ENCODE results near the gene SLC27A5. TPM values are rescaled to one million over a fixed set of nuclear protein-coding genes. Genes with fewer than 3 reads are reported as not detected.

The SLC27A5 gene
- total and polyA plus RNA-seq, 9 of the 15 experiments (the other 6 are each of a cell fraction or from before 2014, with no cell fraction given): 42.2 to 318 (median 64.7) TPM

DNA sequence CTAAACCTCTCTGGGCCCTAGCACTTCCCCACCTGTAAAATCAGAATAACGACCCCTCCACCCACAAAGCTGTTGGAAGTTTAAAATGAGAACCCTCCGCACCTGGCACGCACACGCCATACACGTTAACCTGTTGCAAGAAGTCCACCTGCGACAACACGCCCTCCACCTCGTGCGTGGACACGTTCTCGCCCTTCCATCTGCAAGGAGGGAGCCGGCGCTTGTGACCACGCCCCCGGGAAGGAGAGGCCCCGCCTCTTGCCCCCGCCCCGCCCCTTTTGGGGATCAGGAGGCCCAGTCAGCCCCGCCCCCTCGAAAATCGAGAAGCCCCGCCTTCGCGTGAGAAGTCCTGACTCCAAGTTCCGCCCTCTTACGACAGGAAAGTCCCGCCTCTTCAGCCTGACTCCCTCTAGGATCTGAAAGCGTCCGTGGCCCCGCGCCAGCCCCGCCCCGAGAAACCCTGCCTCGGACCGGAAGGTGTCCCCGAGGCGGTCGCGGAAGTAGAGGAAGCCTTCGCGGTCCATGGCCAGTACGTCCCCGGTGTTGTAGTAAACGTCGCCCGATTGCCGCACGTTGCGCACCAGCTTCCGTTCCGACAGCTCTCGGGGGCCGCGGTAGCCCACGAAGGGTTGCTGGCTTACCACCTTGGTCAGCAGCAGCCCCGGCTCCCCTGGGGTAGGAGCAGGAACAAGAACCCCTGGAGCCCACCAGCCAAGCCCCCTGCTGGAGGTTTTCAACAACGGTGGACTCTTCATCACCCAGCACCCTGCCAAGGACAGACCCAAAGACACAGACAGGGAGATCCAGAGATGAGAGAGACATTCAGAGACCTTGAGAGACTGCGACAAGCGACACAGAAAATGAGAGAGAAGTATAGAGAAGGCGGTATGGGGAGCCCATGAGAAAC, 12.5 kb downstream of the SLC27A5 start (continued):
- no peak for TF ChIP-seq WHSC1 (IDR thresholded peaks at IDR 0.05; ENCODE audit: low read length)
- TF ChIP-seq POLR2AphosphoS5 (IDR thresholded peaks at IDR 0.05; ENCODE audit: control insufficient read depth, insufficient read depth, low read depth, low read length): peak; percentile 50
- peak; percentile 44; the same call in 1 of the 2 replicates for TF ChIP-seq ZFP1 (CRISPR knock-in tag; IDR thresholded peaks at IDR 0.05)
- TF ChIP-seq, protein P1, sequence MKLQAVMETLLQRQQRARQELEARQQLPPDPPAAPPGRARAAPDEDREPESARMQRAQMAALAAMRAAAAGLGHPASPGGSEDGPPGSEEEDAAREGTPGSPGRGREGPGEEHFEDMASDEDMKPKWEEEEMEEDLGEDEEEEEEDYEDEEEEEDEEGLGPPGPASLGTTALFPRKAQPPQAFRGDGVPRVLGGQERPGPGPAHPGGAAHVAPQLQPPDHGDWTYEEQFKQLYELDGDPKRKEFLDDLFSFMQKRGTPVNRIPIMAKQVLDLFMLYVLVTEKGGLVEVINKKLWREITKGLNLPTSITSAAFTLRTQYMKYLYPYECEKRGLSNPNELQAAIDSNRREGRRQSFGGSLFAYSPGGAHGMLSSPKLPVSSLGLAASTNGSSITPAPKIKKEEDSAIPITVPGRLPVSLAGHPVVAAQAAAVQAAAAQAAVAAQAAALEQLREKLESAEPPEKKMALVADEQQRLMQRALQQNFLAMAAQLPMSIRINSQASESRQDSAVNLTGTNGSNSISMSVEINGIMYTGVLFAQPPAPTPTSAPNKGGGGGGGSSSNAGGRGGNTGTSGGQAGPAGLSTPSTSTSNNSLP (IDR thresholded peaks at IDR 0.05; ENCODE audit: borderline replicate concordance, low read depth, low read length): no peak
- TF ChIP-seq, protein P2, sequence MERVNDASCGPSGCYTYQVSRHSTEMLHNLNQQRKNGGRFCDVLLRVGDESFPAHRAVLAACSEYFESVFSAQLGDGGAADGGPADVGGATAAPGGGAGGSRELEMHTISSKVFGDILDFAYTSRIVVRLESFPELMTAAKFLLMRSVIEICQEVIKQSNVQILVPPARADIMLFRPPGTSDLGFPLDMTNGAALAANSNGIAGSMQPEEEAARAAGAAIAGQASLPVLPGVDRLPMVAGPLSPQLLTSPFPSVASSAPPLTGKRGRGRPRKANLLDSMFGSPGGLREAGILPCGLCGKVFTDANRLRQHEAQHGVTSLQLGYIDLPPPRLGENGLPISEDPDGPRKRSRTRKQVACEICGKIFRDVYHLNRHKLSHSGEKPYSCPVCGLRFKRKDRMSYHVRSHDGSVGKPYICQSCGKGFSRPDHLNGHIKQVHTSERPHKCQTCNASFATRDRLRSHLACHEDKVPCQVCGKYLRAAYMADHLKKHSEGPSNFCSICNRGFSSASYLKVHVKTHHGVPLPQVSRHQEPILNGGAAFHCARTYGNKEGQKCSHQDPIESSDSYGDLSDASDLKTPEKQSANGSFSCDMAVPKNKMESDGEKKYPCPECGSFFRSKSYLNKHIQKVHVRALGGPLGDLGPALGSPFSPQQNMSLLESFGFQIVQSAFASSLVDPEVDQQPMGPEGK (CRISPR knock-in tag; IDR thresholded peaks at IDR 0.05; ENCODE audit: borderline replicate concordance): no peak
- no peak for TF ChIP-seq HNRNPUL1 (IDR thresholded peaks at IDR 0.05; ENCODE audit: low read length)
- TF ChIP-seq, protein P3, sequence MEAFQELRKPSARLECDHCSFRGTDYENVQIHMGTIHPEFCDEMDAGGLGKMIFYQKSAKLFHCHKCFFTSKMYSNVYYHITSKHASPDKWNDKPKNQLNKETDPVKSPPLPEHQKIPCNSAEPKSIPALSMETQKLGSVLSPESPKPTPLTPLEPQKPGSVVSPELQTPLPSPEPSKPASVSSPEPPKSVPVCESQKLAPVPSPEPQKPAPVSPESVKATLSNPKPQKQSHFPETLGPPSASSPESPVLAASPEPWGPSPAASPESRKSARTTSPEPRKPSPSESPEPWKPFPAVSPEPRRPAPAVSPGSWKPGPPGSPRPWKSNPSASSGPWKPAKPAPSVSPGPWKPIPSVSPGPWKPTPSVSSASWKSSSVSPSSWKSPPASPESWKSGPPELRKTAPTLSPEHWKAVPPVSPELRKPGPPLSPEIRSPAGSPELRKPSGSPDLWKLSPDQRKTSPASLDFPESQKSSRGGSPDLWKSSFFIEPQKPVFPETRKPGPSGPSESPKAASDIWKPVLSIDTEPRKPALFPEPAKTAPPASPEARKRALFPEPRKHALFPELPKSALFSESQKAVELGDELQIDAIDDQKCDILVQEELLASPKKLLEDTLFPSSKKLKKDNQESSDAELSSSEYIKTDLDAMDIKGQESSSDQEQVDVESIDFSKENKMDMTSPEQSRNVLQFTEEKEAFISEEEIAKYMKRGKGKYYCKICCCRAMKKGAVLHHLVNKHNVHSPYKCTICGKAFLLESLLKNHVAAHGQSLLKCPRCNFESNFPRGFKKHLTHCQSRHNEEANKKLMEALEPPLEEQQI (IDR thresholded peaks at IDR 0.05): no peak
- TF ChIP-seq, protein P4, sequence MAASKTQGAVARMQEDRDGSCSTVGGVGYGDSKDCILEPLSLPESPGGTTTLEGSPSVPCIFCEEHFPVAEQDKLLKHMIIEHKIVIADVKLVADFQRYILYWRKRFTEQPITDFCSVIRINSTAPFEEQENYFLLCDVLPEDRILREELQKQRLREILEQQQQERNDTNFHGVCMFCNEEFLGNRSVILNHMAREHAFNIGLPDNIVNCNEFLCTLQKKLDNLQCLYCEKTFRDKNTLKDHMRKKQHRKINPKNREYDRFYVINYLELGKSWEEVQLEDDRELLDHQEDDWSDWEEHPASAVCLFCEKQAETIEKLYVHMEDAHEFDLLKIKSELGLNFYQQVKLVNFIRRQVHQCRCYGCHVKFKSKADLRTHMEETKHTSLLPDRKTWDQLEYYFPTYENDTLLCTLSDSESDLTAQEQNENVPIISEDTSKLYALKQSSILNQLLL (CRISPR knock-in tag; IDR thresholded peaks at IDR 0.05; ENCODE audit: borderline replicate concordance): no peak
- TF ChIP-seq, protein P5, sequence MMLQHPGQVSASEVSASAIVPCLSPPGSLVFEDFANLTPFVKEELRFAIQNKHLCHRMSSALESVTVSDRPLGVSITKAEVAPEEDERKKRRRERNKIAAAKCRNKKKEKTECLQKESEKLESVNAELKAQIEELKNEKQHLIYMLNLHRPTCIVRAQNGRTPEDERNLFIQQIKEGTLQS (IDR thresholded peaks at IDR 0.05): no peak; the same call in 1 of the 2 replicates
- TF ChIP-seq, protein P5 (CRISPR knock-in tag; conservative IDR thresholded peaks at IDR 0.05): no peak; the same call in 1 of the 2 replicates
- TF ChIP-seq, protein P6, sequence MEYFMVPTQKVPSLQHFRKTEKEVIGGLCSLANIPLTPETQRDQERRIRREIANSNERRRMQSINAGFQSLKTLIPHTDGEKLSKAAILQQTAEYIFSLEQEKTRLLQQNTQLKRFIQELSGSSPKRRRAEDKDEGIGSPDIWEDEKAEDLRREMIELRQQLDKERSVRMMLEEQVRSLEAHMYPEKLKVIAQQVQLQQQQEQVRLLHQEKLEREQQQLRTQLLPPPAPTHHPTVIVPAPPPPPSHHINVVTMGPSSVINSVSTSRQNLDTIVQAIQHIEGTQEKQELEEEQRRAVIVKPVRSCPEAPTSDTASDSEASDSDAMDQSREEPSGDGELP (CRISPR knock-in tag; IDR thresholded peaks at IDR 0.05; ENCODE audit: borderline replicate concordance): peak; percentile 85
- peak; percentile 81 for TF ChIP-seq ZNF24 (IDR thresholded peaks at IDR 0.05)

Measured in K562 (cell line).